HG02943 (cell line): ENCODE data around the gene RPL34.
"Not testable (repeated sequence)": the region's sequence is repeated elsewhere in the genome, so short reads cannot be mapped to it uniquely, and the experiment has no call there.

Experiments
- ATAC-seq: cut with Tn5 transposase; IDR thresholded peaks from one replicate; pipeline ENCODE4 v1.9.1; 2021; ENCODE audit warnings: mild to moderate bottlenecking, low read depth, moderate library complexity; ENCODE audit not compliant: unreplicated experiment

The RPL34 gene

GRCh38 chr4:108620101-108620932 is at the start of gene RPL34:
Gene RPL34 (plus strand): TSS chr4:108620576. CDS start chr4:108621960, 1,384 bp downstream.
- ATAC-seq, result peak; percentile 100

- no peak for ATAC-seq
These were observed 49.3 kb upstream of the RPL34 start for GRCh38 chr4:108570993-108571569.

GRCh38 chr4:108574402-108574801 is 46.0 kb upstream of the RPL34 start:
- ATAC-seq, result no peak

- ATAC-seq, result no peak
These were observed 39.3 kb upstream of the RPL34 start for GRCh38 chr4:108581083-108581482.

- no peak for ATAC-seq
These were observed 33.6 kb upstream of the RPL34 start for GRCh38 chr4:108586778-108587177.

GRCh38 chr4:108588878-108589277 is 31.5 kb upstream of the RPL34 start:
- no peak for ATAC-seq

GRCh38 chr4:108589961-108590360 is 30.4 kb upstream of the RPL34 start:
- no peak for ATAC-seq

- no peak for ATAC-seq
These were observed 29.6 kb upstream of the RPL34 start for GRCh38 chr4:108590776-108591175.

GRCh38 chr4:108592674-108592986 is 27.7 kb upstream of the RPL34 start:
- no peak for ATAC-seq

- ATAC-seq, result not testable (repeated sequence)
These were observed 26.1 kb upstream of the RPL34 start for GRCh38 chr4:108594296-108594695.

- no peak for ATAC-seq
These were observed 24.0 kb upstream of the RPL34 start for GRCh38 chr4:108596344-108596743.

GRCh38 chr4:108601106-108601505 is 19.3 kb upstream of the RPL34 start:
- ATAC-seq, result no peak

GRCh38 chr4:108601532-108601931 is 18.8 kb upstream of the RPL34 start:
- ATAC-seq, result no peak

- ATAC-seq, result no peak
These were observed 18.2 kb upstream of the RPL34 start for GRCh38 chr4:108602163-108602562.

GRCh38 chr4:108607079-108607815 is 13.1 kb upstream of the RPL34 start:
- no peak for ATAC-seq

GRCh38 chr4:108611365-108611764 is 9.0 kb upstream of the RPL34 start:
- ATAC-seq, result no peak

- no peak for ATAC-seq
These were observed 8.0 kb upstream of the RPL34 start for GRCh38 chr4:108612365-108612764.

- no peak for ATAC-seq
These were observed 840 bp upstream of the RPL34 start for GRCh38 chr4:108619372-108620100.

- ATAC-seq, result peak; percentile 21
These were observed 843 bp downstream of the RPL34 start for GRCh38 chr4:108620933-108621905.

- ATAC-seq, result no peak
These were observed 1.6 kb downstream of the RPL34 start for GRCh38 chr4:108622022-108622421.
